Fibroblast of lung (primary cell): ENCODE measurements around the gene PRKAG1. TPM values are rescaled to one million over a fixed set of nuclear protein-coding genes. Genes with fewer than 3 reads are reported as not detected.

Source experiments
- DNase-seq, 2 donors: peaks; one replicate each; pipeline versions ENCODE4 v3.0.0 to v3.0.0-alpha.2; 2010; ENCODE audit warnings: low read depth in 2 of 2
- H2AFZ ChIP-seq: 2 replicates; pipeline ENCODE4 v1.5.1; 2012; ENCODE audit warnings: low read length, control low read depth, inconsistent platforms
- H3K27ac ChIP-seq: 2 replicates; pipeline ENCODE4 v1.5.1; 2011; ENCODE audit warnings: low read length, control low read depth; ENCODE audit not compliant: insufficient read depth
- H3K27me3 ChIP-seq: 2 replicates; pipeline ENCODE4 v1.5.1; 2011; ENCODE audit warnings: mild to moderate bottlenecking, low read length; ENCODE audit not compliant: control insufficient read depth, insufficient read depth
- H3K36me3 ChIP-seq: 2 replicates; pipeline ENCODE4 v1.5.1; 2011; ENCODE audit warnings: low read length; ENCODE audit not compliant: control insufficient read depth, insufficient read depth
- H3K4me1 ChIP-seq: 2 replicates; pipeline ENCODE4 v1.5.1; 2011; ENCODE audit warnings: low read length; ENCODE audit not compliant: control insufficient read depth, insufficient read depth; ENCODE audit errors: extremely low read depth
- H3K4me2 ChIP-seq: 2 replicates; pipeline ENCODE4 v1.5.1; 2011; ENCODE audit warnings: low read length, control low read depth; ENCODE audit not compliant: insufficient read depth; ENCODE audit errors: extremely low read depth
- H3K4me3 ChIP-seq, 4 experiments: fragments of 200-600 bp in 1 of 4; sonication (generic) in 1 of 4; replicated peaks in 1 of 4; 2 replicates each; pipeline ENCODE4 v1.5.1; 2011 to 2016; ENCODE audit warnings: low read length in 4 of 4, low read depth in 3 of 4, mild to moderate bottlenecking in 3 of 4, control low read depth in 2 of 4, inconsistent platforms in 1 of 4, mixed read lengths in 1 of 4; ENCODE audit not compliant: insufficient read depth in 1 of 4; ENCODE audit errors: control extremely low read depth in 1 of 4
- H3K79me2 ChIP-seq: 2 replicates; pipeline ENCODE4 v1.5.1; 2012; ENCODE audit warnings: mild to moderate bottlenecking, low read length, inconsistent platforms; ENCODE audit not compliant: control insufficient read depth, insufficient read depth
- H3K9ac ChIP-seq: 2 replicates; pipeline ENCODE4 v1.5.1; 2011; ENCODE audit warnings: mild to moderate bottlenecking, low read length, control low read depth; ENCODE audit not compliant: insufficient read depth
- H3K9me3 ChIP-seq: 2 replicates; pipeline ENCODE4 v1.5.1; 2012; ENCODE audit warnings: low read depth, low read length; ENCODE audit not compliant: control insufficient read depth, insufficient read depth
- H4K20me1 ChIP-seq: 2 replicates; pipeline ENCODE4 v1.5.1; 2011; ENCODE audit warnings: low read length; ENCODE audit not compliant: control insufficient read depth, insufficient read depth; ENCODE audit errors: extremely low read depth
- EZH2 ChIP-seq: IDR thresholded peaks from 2 replicates; pipeline ENCODE4 v1.5.1; 2012; ENCODE audit warnings: low read length, control low read depth, mild to moderate bottlenecking; ENCODE audit errors: missing control alignments
- polyA plus RNA-seq, 2 donors: library from polyadenylated mRNA; depleted of rRNA in 1 of 2; stranded (reverse) in 1 of 2; unstranded in 1 of 2; fragments of >200 nt; gene quantifications; 2 replicates each; pipeline ENCODE4 v1.2.1, GENCODE V29; 2011 to 2012; ENCODE audit warnings: missing spikeins in 1 of 2
- total RNA-seq: library from RNA; depleted of rRNA; stranded (reverse); fragments of >200 nt; gene quantifications from 2 replicates; pipeline ENCODE4 v1.2.1, GENCODE V29; 2014
- TF ChIP-seq, protein P1 (sequence below), 2 donors: IDR thresholded peaks in 1 of 2; conservative IDR thresholded peaks in 1 of 2; 1 replicate in 1 of 2; 2 replicates in 1 of 2; pipeline ENCODE4 v1.5.1; 2011 to 2012; ENCODE audit warnings: low read length in 2 of 2, control low read depth in 1 of 2, inconsistent platforms in 1 of 2, low read depth in 1 of 2, mild to moderate bottlenecking in 1 of 2

The PRKAG1 gene
- total and polyA plus RNA-seq, 2 donors (not counting 1 experiment from before 2014, with no cell fraction given): 76.5 to 110 TPM

DNA sequence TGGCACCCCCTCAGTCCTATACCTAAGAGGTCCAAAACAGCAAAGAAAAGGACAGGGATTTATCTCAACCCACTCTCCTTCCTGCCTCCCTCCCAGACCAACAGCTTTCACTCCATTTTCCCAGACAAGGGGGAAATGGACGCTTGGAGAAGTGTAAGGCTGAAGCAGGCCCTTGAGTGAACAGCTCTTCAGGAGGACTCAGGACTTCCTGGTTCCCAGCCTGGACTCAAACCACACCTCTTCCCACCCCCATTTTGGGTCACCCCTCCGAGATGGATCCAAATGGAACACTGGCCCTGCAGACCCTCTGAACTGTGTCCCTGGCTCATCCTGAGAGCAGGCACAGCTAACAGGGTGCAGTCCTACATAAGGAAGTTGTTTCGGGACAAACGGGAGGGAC, 39.3 kb upstream of the PRKAG1 start:
- Histone ChIP-seq H3K27me3 (no peaks in the 10 kb centered on the region), H3K4me3 (peak overlapping the region; percentile 65 to 96 (median 84)), H3K9me3 (no peaks in the 10 kb centered on the region), H4K20me1 (peaks cover 8% of the 10 kb centered on the region), H3K79me2 (peaks cover 76% of the 10 kb centered on the region), H3K27ac (no peak overlapping the region), H2AFZ (no peak overlapping the region), H3K9ac (peak overlapping the region; percentile 52), H3K4me2 (peak overlapping the region; percentile 99), H3K36me3 (peaks cover 16% of the 10 kb centered on the region), H3K4me1 (peaks cover 8% of the 10 kb centered on the region)
- DNase-seq: no peak
- no peak for TF ChIP-seq EZH2
- TF ChIP-seq, protein P1, sequence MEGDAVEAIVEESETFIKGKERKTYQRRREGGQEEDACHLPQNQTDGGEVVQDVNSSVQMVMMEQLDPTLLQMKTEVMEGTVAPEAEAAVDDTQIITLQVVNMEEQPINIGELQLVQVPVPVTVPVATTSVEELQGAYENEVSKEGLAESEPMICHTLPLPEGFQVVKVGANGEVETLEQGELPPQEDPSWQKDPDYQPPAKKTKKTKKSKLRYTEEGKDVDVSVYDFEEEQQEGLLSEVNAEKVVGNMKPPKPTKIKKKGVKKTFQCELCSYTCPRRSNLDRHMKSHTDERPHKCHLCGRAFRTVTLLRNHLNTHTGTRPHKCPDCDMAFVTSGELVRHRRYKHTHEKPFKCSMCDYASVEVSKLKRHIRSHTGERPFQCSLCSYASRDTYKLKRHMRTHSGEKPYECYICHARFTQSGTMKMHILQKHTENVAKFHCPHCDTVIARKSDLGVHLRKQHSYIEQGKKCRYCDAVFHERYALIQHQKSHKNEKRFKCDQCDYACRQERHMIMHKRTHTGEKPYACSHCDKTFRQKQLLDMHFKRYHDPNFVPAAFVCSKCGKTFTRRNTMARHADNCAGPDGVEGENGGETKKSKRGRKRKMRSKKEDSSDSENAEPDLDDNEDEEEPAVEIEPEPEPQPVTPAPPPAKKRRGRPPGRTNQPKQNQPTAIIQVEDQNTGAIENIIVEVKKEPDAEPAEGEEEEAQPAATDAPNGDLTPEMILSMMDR (conservative IDR thresholded peaks at IDR 0.05 in 1 of 2, IDR thresholded peaks at IDR 0.05 in 1 of 2; ENCODE audit: low read depth in 1 of 2, low read length in 2 of 2): no peak

DNA sequence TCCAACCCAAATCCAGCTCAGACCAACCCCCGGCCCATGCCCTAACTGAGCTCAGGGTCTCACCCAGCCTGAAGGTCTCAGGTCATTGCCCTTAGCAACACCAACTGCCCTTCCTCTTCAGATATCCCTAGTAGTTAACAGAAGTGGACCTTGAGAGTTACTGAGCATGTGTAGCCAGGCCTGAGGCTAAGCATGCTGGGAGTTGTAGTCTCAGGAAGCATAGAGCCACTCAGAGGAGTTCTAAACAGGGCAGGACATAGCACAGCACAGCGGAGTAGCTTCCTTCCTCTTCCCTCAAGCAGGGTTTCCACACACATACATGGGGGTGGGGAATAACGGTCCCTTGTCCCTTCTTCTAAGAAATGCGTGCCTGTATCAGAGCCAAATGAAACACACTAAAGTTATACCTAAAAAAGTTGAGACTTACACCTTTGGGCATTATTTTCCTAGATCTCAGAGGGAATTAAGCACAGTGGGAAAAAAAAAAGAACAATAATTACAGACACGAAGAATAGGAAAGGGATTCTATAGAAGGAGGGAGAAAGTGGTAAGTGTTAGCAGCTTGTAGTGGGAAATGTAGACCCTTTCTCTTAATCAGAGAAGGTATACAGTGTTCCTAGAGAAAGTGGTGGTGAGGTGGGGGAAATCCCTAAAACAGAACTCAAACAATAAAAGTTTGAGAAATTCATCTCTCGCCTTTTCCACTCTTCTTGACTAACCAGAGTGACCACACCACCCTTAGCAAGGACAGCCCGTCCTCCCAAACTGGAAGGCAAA, 37.6 kb upstream of the PRKAG1 start:
- peaks cover 8% of the 10 kb centered on the region for H4K20me1 ChIP-seq
- H3K4me3 ChIP-seq: peak overlapping the region in 2 of 4 experiments; percentile 86 to 96
- H2AFZ ChIP-seq: no peak overlapping the region
- H3K79me2 ChIP-seq: peaks cover 78% of the 10 kb centered on the region
- DNase-seq: peak; percentile 68 to 77
- H3K27ac ChIP-seq: no peak overlapping the region
- H3K4me2 ChIP-seq: peak overlapping the region; percentile 99
- no peak overlapping the region for H3K9ac ChIP-seq
- H3K4me1 ChIP-seq: peaks cover 8% of the 10 kb centered on the region
- peaks cover 30% of the 10 kb centered on the region for H3K36me3 ChIP-seq
- no peaks in the 10 kb centered on the region for H3K9me3 ChIP-seq
- H3K27me3 ChIP-seq: no peaks in the 10 kb centered on the region
- no peak for TF ChIP-seq EZH2
- TF ChIP-seq, protein P1 (conservative IDR thresholded peaks at IDR 0.05 in 1 of 2, IDR thresholded peaks at IDR 0.05 in 1 of 2; ENCODE audit: low read depth in 1 of 2, low read length in 2 of 2): no peak

DNA sequence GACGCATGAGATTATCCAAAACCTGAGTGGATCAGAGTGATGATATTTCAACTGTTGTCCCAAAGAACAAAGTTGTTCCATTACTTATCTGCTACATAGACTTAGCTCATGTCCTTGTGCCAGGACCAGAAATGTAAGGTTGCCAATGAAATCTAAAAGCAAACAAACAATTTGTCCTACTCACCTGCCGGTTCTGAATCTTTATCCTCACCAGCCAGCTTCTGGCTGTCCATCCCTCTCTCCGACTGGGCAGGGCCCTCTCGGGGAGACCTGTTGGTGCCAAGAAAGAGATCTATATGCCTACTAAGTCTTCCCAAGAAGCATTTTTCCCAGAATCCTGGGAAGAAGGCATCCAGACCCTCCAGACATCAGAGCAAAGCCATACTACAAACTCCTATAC, 36.5 kb upstream of the PRKAG1 start:
- Histone ChIP-seq H3K4me3 (no peak overlapping the region), H3K9ac (no peak overlapping the region), H3K79me2 (peaks cover 72% of the 10 kb centered on the region), H2AFZ (no peak overlapping the region), H3K27ac (no peak overlapping the region), H3K4me1 (peaks cover 8% of the 10 kb centered on the region), H4K20me1 (peaks cover 8% of the 10 kb centered on the region), H3K36me3 (peaks cover 36% of the 10 kb centered on the region), H3K4me2 (no peak overlapping the region), H3K9me3 (no peaks in the 10 kb centered on the region), H3K27me3 (no peaks in the 10 kb centered on the region)
- DNase-seq: no peak
- no peak for TF ChIP-seq EZH2
- TF ChIP-seq, protein P1 (conservative IDR thresholded peaks at IDR 0.05 in 1 of 2, IDR thresholded peaks at IDR 0.05 in 1 of 2; ENCODE audit: low read depth in 1 of 2, low read length in 2 of 2): no peak
